Lower lobe of right lung (tissue), 2 donors: ENCODE data around the gene DTX1. TPM values are rescaled to one million over a fixed set of nuclear protein-coding genes. Genes with fewer than 3 reads are reported as not detected.

Experiments
- ATAC-seq, 2 donors: fragments of 200-7000 bp; cut with Tn5 transposase; one replicate each; pipeline ENCODE4 v1.9.1; 2020 to 2022; ENCODE audit warnings: mild to moderate bottlenecking in 2 of 2, moderate library complexity in 2 of 2
- DNase-seq: peaks from one replicate; pipeline ENCODE4 v3.0.0-alpha.2; 2020
- H3K27ac ChIP-seq: fragments of 200-600 bp; one replicate; pipeline ENCODE4 v1.8.0; 2022
- H3K27me3 ChIP-seq: fragments of 200-600 bp; one replicate; pipeline ENCODE4 v1.8.0; 2022; ENCODE audit warnings: low read depth
- H3K36me3 ChIP-seq: fragments of 200-600 bp; one replicate; pipeline ENCODE4 v1.8.0; 2022; ENCODE audit warnings: mild to moderate bottlenecking
- H3K4me1 ChIP-seq: fragments of 200-600 bp; one replicate; pipeline ENCODE4 v1.8.0; 2022
- H3K4me3 ChIP-seq: fragments of 200-600 bp; one replicate; pipeline ENCODE4 v1.8.0; 2022; ENCODE audit warnings: mild to moderate bottlenecking
- H3K9me3 ChIP-seq: fragments of 200-600 bp; one replicate; pipeline ENCODE4 v1.8.0; 2022
- intact Hi-C: fragments of 100-400 bp; cut with DNase I; formaldehyde crosslinking; loops from one replicate; pipeline ENCODE4 v1.11.0; 2022
- total RNA-seq: library from RNA; stranded (reverse); fragmentation: NEBNext Ultra II Directional; extraction: Animal tissue kit (Norgen Biotek cat#: 25700); gene quantifications from one replicate; pipeline ENCODE4 v1.2.1, GENCODE V29; 2021
- TF ChIP-seq, protein P1 (sequence below): fragments of 200-600 bp; IDR thresholded peaks from one replicate; pipeline ENCODE4 v1.8.0; 2022; ENCODE audit warnings: antibody characterized with exemption, mild to moderate bottlenecking
- donor health status: DM: no; HTN: yes; CAD: no; lungs with severe emphysema.

Gene DTX1
- total RNA-seq, 1 donor from 2014 or later: 6.8 TPM

- TF ChIP-seq, protein P1, sequence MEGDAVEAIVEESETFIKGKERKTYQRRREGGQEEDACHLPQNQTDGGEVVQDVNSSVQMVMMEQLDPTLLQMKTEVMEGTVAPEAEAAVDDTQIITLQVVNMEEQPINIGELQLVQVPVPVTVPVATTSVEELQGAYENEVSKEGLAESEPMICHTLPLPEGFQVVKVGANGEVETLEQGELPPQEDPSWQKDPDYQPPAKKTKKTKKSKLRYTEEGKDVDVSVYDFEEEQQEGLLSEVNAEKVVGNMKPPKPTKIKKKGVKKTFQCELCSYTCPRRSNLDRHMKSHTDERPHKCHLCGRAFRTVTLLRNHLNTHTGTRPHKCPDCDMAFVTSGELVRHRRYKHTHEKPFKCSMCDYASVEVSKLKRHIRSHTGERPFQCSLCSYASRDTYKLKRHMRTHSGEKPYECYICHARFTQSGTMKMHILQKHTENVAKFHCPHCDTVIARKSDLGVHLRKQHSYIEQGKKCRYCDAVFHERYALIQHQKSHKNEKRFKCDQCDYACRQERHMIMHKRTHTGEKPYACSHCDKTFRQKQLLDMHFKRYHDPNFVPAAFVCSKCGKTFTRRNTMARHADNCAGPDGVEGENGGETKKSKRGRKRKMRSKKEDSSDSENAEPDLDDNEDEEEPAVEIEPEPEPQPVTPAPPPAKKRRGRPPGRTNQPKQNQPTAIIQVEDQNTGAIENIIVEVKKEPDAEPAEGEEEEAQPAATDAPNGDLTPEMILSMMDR: no peak
- intact Hi-C loops: no loop called here
- H3K36me3 ChIP-seq: no peaks in the 10 kb centered on the region
- no peak overlapping the region for H3K4me3 ChIP-seq
- H3K4me1 ChIP-seq: no peaks in the 10 kb centered on the region
- no peaks in the 10 kb centered on the region for H3K9me3 ChIP-seq
- H3K27ac ChIP-seq: no peak overlapping the region
- peak in 1 of 2 donors; percentile 16 for ATAC-seq
- peak; percentile 17 for DNase-seq
- peaks cover 19% of the 10 kb centered on the region for H3K27me3 ChIP-seq
These were observed 73.3 kb downstream of the DTX1 start for GRCh38 chr12:113129664-113130456.

DNA sequence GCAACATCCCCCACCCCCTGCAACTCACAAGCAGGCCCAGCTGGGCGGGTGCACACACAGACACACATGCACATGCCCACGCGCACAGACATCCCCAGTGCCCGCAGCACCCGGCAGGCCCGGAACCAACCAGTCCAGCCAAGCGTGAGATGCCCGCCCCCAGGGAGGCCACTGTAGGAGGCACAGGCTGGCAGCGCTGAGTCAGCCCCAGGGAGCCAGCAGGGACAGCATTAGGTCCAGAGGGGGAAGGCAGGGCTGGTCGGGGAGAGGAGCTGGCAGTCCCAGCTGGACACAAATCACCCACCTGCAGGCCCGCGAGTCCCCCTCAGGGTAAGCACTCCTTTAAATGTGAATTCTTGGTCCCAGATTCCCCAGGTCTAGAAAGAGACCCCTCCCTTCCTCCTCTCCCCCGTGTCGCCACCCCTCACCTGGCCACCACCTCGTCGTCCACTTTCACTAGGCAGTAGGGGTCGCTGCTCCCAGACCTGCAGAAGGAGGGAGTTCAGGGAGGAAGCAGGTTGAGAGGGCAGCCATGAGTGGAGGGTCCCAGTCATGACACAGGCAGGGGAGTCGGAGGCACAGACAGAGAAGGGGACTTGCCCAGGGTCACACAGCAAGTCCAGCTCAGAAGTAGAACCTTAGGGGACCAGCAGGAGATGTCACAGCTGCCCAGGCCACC is 74.1 kb downstream of the DTX1 start:
- H3K4me1 ChIP-seq: no peaks in the 10 kb centered on the region
- DNase-seq (peak; percentile 43), ATAC-seq (peak in 1 of 2 donors; percentile 8)
- no peaks in the 10 kb centered on the region for H3K9me3 ChIP-seq
- TF ChIP-seq, protein P1: peak; percentile 8
- H3K36me3 ChIP-seq: no peaks in the 10 kb centered on the region
- H3K27ac ChIP-seq: no peak overlapping the region
- H3K27me3 ChIP-seq: peaks cover 25% of the 10 kb centered on the region
- intact Hi-C loops: no loop called here
- no peak overlapping the region for H3K4me3 ChIP-seq

DNA sequence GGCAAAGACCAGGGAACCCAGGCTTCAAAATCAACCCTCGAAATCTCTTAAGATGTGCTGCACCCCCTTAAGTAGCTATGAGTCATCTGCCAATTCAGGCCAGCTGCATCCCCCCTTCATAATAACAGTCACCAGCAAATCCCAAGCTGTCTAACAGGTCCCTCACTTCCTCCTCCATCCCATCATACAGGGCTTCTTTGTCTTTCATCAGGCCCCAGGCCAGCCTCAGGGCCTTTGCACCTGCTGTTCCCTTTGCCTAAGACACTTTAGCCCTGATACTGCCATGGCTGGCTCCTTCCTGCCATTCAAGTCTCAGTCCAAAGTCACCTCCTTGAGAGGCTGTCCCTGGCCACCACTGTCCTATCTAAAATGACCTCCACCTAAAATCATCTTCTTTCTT is 75.0 kb downstream of the DTX1 start:
- TF ChIP-seq, protein P1: no peak
- H3K36me3 ChIP-seq: no peaks in the 10 kb centered on the region
- peaks cover 35% of the 10 kb centered on the region for H3K27me3 ChIP-seq
- H3K27ac ChIP-seq: no peak overlapping the region
- H3K4me1 ChIP-seq: peaks cover 3% of the 10 kb centered on the region
- H3K4me3 ChIP-seq: no peak overlapping the region
- H3K9me3 ChIP-seq: no peaks in the 10 kb centered on the region
- intact Hi-C loops: no loop called here
- DNase-seq: peak; percentile 8
- no peak for ATAC-seq

DNA sequence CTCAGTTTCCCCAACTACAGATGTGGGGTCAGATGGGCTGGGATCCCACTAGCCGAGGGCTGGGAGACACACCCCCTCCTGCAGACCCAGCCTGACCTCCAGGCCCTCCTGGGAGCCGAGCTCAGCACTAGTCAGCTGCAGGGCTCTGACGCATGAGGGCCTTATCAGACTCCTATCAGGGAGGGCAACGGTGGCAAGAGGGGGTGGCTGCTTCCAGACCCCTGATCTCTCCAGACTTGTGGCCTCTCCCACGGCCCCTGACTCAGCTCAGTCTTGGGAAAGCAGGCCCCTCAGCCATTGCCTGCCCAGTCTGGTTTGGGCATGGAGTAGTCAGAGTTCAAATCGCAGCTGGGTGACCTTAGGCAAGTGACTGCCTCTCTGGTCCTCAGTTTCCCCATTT is 76.5 kb downstream of the DTX1 start:
- Histone ChIP-seq H3K4me3 (no peak overlapping the region), H3K4me1 (peaks cover 7% of the 10 kb centered on the region), H3K27ac (no peak overlapping the region), H3K36me3 (no peaks in the 10 kb centered on the region), H3K9me3 (no peaks in the 10 kb centered on the region), H3K27me3 (peaks cover 36% of the 10 kb centered on the region)
- intact Hi-C loops: no loop called here
- ATAC-seq: no peak
- peak; percentile 20 for DNase-seq
- TF ChIP-seq, protein P1: no peak

GRCh38 chr12:113133666-113134065 is 77.1 kb downstream of the DTX1 start:
- peaks cover 7% of the 10 kb centered on the region for H3K4me1 ChIP-seq
- H3K4me3 ChIP-seq: no peak overlapping the region
- TF ChIP-seq, protein P1: no peak
- peaks cover 38% of the 10 kb centered on the region for H3K27me3 ChIP-seq
- intact Hi-C loops: no loop called here
- DNase-seq (peak; percentile 24), ATAC-seq (no peak)
- H3K9me3 ChIP-seq: no peaks in the 10 kb centered on the region
- no peaks in the 10 kb centered on the region for H3K36me3 ChIP-seq
- H3K27ac ChIP-seq: no peak overlapping the region
